Liver (tissue), 9 donors: ENCODE results near the gene FAM110D. TPM values are rescaled to one million over a fixed set of nuclear protein-coding genes. Genes with fewer than 3 reads are reported as not detected.

Experiments
- DNase-seq: peaks from one replicate; pipeline ENCODE4 v3.0.0-alpha.2; 2017; ENCODE audit warnings: low spot score
- H3K27ac ChIP-seq, 2 donors: one replicate each; pipeline ENCODE4 v1.7.0; 2013; ENCODE audit warnings: inconsistent platforms in 2 of 2, low read length in 2 of 2, control low read depth in 1 of 2, low read depth in 1 of 2, mild to moderate bottlenecking in 1 of 2
- H3K27me3 ChIP-seq, 4 donors: one replicate each; pipeline versions ENCODE4 v1.6.1 to v1.7.0; 2013; ENCODE audit warnings: low read length in 3 of 4, inconsistent platforms in 1 of 4, mild to moderate bottlenecking in 1 of 4, moderate library complexity in 1 of 4; ENCODE audit not compliant: control insufficient read depth in 4 of 4, insufficient read depth in 4 of 4
- H3K36me3 ChIP-seq, 4 donors: one replicate each; pipeline versions ENCODE4 v1.6.1 to v1.7.0; 2013; ENCODE audit warnings: low read length in 3 of 4, mild to moderate bottlenecking in 3 of 4, low read depth in 1 of 4, moderate library complexity in 1 of 4; ENCODE audit not compliant: control insufficient read depth in 4 of 4, insufficient read depth in 3 of 4
- H3K4me1 ChIP-seq, 4 donors: one replicate each; pipeline versions ENCODE4 v1.6.1 to v1.7.0; 2013; ENCODE audit warnings: low read length in 3 of 4, mild to moderate bottlenecking in 3 of 4, moderate library complexity in 1 of 4; ENCODE audit not compliant: control insufficient read depth in 4 of 4, insufficient read depth in 4 of 4
- H3K4me3 ChIP-seq, 3 donors: one replicate each; pipeline versions ENCODE4 v1.6.1 to v1.7.0; 2013; ENCODE audit warnings: low read length in 3 of 3, control low read depth in 1 of 3, low read depth in 1 of 3, mild to moderate bottlenecking in 1 of 3
- H3K9ac ChIP-seq, 2 donors: one replicate each; pipeline ENCODE4 v1.7.0; 2013; ENCODE audit warnings: low read length in 2 of 2, mild to moderate bottlenecking in 2 of 2, moderate library complexity in 2 of 2, control low read depth in 1 of 2, low read depth in 1 of 2
- H3K9me3 ChIP-seq, 4 donors: one replicate each; pipeline versions ENCODE4 v1.6.1 to v1.7.0; 2013; ENCODE audit warnings: low read length in 3 of 4; ENCODE audit not compliant: control insufficient read depth in 4 of 4
- ATF3 ChIP-seq: IDR thresholded peaks from 2 replicates; pipeline ENCODE4 v1.6.1; 2016; ENCODE audit warnings: antibody characterized with exemption
- EGR1 ChIP-seq, 2 donors: IDR thresholded peaks; 2 replicates each; pipeline ENCODE4 v1.6.1; 2016 to 2018; ENCODE audit warnings: antibody characterized with exemption in 2 of 2, low read depth in 2 of 2
- FOXA1 ChIP-seq: IDR thresholded peaks from 2 replicates; pipeline ENCODE4 v1.6.1; 2016; ENCODE audit warnings: antibody characterized with exemption
- FOXA2 ChIP-seq: IDR thresholded peaks from 2 replicates; pipeline ENCODE4 v1.6.1; 2016; ENCODE audit warnings: antibody characterized with exemption
- GABPA ChIP-seq, 2 donors: IDR thresholded peaks in 1 of 2; conservative IDR thresholded peaks in 1 of 2; 2 replicates each; pipeline ENCODE4 v1.6.1; 2016; ENCODE audit warnings: antibody characterized with exemption in 2 of 2, mild to moderate bottlenecking in 1 of 2, moderate library complexity in 1 of 2
- HNF4A ChIP-seq, 2 donors: conservative IDR thresholded peaks; 2 replicates each; pipeline ENCODE4 v1.6.1; 2016; ENCODE audit warnings: antibody characterized with exemption in 2 of 2, mild to moderate bottlenecking in 2 of 2
- HNF4G ChIP-seq: IDR thresholded peaks from 2 replicates; pipeline ENCODE4 v1.6.1; 2016; ENCODE audit warnings: antibody characterized with exemption
- JUND ChIP-seq, 2 donors: IDR thresholded peaks; 2 replicates each; pipeline ENCODE4 v1.6.1; 2016; ENCODE audit warnings: antibody characterized with exemption in 2 of 2
- MAX ChIP-seq: IDR thresholded peaks from 2 replicates; pipeline ENCODE4 v1.6.1; 2016; ENCODE audit warnings: antibody characterized with exemption
- NR2F2 ChIP-seq: IDR thresholded peaks from 2 replicates; pipeline ENCODE4 v1.6.1; 2016; ENCODE audit warnings: antibody characterized with exemption
- RAD21 ChIP-seq, 2 donors: IDR thresholded peaks; 2 replicates each; pipeline ENCODE4 v1.6.1; 2016; ENCODE audit warnings: antibody characterized with exemption in 2 of 2, mild to moderate bottlenecking in 2 of 2
- REST ChIP-seq: IDR thresholded peaks from 2 replicates; pipeline ENCODE4 v1.6.1; 2016; ENCODE audit warnings: antibody characterized with exemption, mild to moderate bottlenecking
- RXRA ChIP-seq, 2 donors: IDR thresholded peaks; 2 replicates each; pipeline ENCODE4 v1.6.1; 2017 to 2018; ENCODE audit warnings: antibody characterized with exemption in 2 of 2, mild to moderate bottlenecking in 1 of 2
- SP1 ChIP-seq: IDR thresholded peaks from 2 replicates; pipeline ENCODE4 v1.6.1; 2018; ENCODE audit warnings: antibody characterized with exemption, mild to moderate bottlenecking
- TAF1 ChIP-seq: conservative IDR thresholded peaks from 2 replicates; pipeline ENCODE4 v1.6.1; 2016; ENCODE audit warnings: antibody characterized with exemption, mild to moderate bottlenecking
- ZBTB33 ChIP-seq: IDR thresholded peaks from 2 replicates; pipeline ENCODE4 v1.6.1; 2016; ENCODE audit warnings: antibody characterized with exemption
- WGBS: extraction: QIAGEN DNeasy Blood & Tissue Kit; methylation state at CpG from one replicate; pipeline ENCODE4 v1.1.7; 2013; 5-methylcytosine and 5-hydroxymethylcytosine counted together
- polyA plus RNA-seq, 2 donors: library from polyadenylated mRNA; stranded (reverse) in 1 of 2; unstranded in 1 of 2; fragments of 200-250 nt in 1 of 2; fragments of >200 nt in 1 of 2; fragmentation: Nextera tagmentation in 1 of 2; extraction: Ambion mirVana in 1 of 2; gene quantifications; one replicate each; pipeline versions ENCODE4 v1.2.1 to v1.2.3, GENCODE V29; 2013 to 2015
- total RNA-seq, 2 donors: library from RNA; depleted of rRNA; stranded (reverse); fragments of >200 nt; gene quantifications; one replicate each; pipeline ENCODE4 v1.2.3, GENCODE V29; 2014
- TF ChIP-seq, protein P1 (sequence below): fragments of 150-350 bp; IDR thresholded peaks from 2 replicates; pipeline ENCODE4 v1.5.1; 2017; ENCODE audit warnings: improper control_type of control experiment, low read depth, low read length; ENCODE audit not compliant: missing input control
- donor health status: healthy.
- donor health status: healthy.
- donor health status: healthy.
- donor health status: healthy.
- donor health status: healthy.

The FAM110D gene
- total and polyA plus RNA-seq, 4 donors: 0.10 to 0.50 (median 0.27) TPM

GRCh38 chr1:26161415-26162219, 2.7 kb downstream of the FAM110D start (continued):
- TF ChIP-seq REST (no peak), HNF4G (no peak), HNF4A (conservative IDR thresholded peaks at IDR 0.05) (no peak), EGR1 (IDR thresholded peaks at IDR 0.05; ENCODE audit: low read depth in 2 of 2) (no peak), ZBTB33 (no peak), ATF3 (no peak), TAF1 (no peak)

GRCh38 chr1:26162220-26162709, 3.4 kb downstream of the FAM110D start:
- H3K9me3 ChIP-seq: no peaks in the 10 kb centered on the region
- peak overlapping the region; percentile 17 to 59 (median 18) for H3K4me3 ChIP-seq
- DNase-seq: no peak
- TF ChIP-seq FOXA1 (no peak), JUND (IDR thresholded peaks at IDR 0.05) (no peak), GABPA (IDR thresholded peaks at IDR 0.05 in 1 of 2, conservative IDR thresholded peaks at IDR 0.05 in 1 of 2) (no peak), MAX (no peak), SP1 (no peak), HNF4A (conservative IDR thresholded peaks at IDR 0.05) (no peak), RAD21 (IDR thresholded peaks at IDR 0.05) (no peak), FOXA2 (no peak), NR2F2 (no peak), HNF4G (no peak), TAF1 (no peak), ATF3 (no peak), RXRA (IDR thresholded peaks at IDR 0.05) (no peak), ZBTB33 (no peak), REST (no peak), EGR1 (IDR thresholded peaks at IDR 0.05; ENCODE audit: low read depth in 2 of 2) (no peak)
- TF ChIP-seq, protein P1, sequence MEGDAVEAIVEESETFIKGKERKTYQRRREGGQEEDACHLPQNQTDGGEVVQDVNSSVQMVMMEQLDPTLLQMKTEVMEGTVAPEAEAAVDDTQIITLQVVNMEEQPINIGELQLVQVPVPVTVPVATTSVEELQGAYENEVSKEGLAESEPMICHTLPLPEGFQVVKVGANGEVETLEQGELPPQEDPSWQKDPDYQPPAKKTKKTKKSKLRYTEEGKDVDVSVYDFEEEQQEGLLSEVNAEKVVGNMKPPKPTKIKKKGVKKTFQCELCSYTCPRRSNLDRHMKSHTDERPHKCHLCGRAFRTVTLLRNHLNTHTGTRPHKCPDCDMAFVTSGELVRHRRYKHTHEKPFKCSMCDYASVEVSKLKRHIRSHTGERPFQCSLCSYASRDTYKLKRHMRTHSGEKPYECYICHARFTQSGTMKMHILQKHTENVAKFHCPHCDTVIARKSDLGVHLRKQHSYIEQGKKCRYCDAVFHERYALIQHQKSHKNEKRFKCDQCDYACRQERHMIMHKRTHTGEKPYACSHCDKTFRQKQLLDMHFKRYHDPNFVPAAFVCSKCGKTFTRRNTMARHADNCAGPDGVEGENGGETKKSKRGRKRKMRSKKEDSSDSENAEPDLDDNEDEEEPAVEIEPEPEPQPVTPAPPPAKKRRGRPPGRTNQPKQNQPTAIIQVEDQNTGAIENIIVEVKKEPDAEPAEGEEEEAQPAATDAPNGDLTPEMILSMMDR: no peak
- no peak overlapping the region for H3K27ac ChIP-seq
- no peaks in the 10 kb centered on the region for H3K36me3 ChIP-seq
- H3K4me1 ChIP-seq: peaks cover 10 to 26% (median 18%) of the 10 kb centered on the region in 4 donors
- 23% methylated on average over 21 of the region's 21 CpGs for WGBS
- H3K27me3 ChIP-seq: peaks cover 0 to 4% (median under 1%) of the 10 kb centered on the region in 4 donors
- no peak overlapping the region for H3K9ac ChIP-seq
